ENCODE measurements around the gene ATP8B3.

The ATP8B3 gene

DNA sequence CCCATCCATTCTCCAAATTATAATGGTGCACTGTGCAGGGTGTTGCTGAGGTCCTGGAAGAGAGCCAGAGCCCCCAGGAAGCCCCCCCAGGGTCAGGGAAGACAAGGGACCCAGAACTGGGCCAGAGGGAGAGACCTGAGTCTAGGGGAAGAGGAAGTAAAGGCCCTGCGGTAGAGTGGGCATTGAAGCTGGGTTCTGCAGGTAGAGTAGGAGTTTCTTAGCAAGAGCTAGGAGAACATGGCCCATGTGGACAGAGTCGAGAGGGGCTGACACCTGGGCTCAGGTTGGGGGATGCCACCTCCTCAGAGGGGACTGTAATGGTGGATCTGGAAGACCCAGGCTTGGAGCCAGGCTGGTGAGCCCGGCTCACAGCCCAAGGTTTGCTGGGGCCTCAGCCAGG is 75.8 kb downstream of the ATP8B3 start:
- DNase-seq: no peak

DNA sequence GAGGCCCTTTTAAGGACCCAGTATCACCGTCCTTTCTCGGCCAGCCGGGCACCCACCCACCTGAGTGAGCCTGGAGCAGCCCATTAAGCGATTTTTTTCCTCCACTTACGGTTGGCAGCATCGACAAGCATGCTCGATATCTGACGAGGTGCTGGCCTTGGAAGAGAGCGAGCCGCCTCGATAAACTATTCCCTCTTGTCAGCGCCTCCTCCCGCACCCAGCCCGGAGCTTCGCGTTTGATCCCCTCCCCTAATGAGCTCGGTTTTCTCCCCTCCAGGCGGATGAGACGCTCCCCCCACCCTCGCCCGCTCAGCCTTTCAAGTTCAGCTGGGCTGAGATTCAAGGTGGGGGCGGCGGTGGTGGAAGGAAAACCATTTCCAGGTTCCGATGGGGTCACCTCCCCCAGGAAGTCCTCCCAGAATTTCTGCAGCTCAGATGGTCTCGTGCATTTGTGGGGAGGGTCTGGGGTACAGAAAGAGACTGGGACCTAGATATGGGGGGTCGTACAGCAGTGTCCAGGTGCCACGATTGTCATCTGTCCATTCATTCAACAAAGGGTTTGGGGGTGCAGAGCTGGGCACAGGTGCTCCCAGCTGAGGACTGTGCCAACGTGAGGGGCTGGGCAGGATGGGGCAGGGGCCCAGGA is 77.6 kb downstream of the ATP8B3 start:
- DNase-seq: no peak

Measured in stimulated activated CD4-positive, alpha-beta T cell treated with anti-CD3 and anti-CD28 coated beads, Interleukin-4, amount 100 ng/mL, for 1 hour (primary cell).